Ishikawa (cell line): ENCODE results near the gene NUMB.

ENCODE experiments used
- EGR1 ChIP-seq: IDR thresholded peaks from 2 replicates; pipeline ENCODE4 v1.6.1; 2012
- EP300 ChIP-seq: IDR thresholded peaks from 2 replicates; pipeline ENCODE4 v1.6.1; 2012; ENCODE audit warnings: borderline replicate concordance
- NFIC ChIP-seq: IDR thresholded peaks from 2 replicates; pipeline ENCODE4 v1.6.1; 2012
- REST ChIP-seq: IDR thresholded peaks from 2 replicates; pipeline ENCODE4 v1.6.1; 2012; ENCODE audit warnings: low read depth, mild to moderate bottlenecking
- YY1 ChIP-seq: IDR thresholded peaks from 2 replicates; pipeline ENCODE4 v1.6.1; 2012; ENCODE audit warnings: low read depth

- TF ChIP-seq REST = no peak
- no peak for TF ChIP-seq EP300
- TF ChIP-seq NFIC = no peak
- no peak for TF ChIP-seq YY1
- no peak for TF ChIP-seq EGR1
Observed at GRCh38 chr14:73249108-73249507, 209.2 kb downstream of the NUMB start.
